Spleen (tissue), 11 donors: Measurements from ENCODE around the gene ITCH. TPM values are rescaled to one million over a fixed set of nuclear protein-coding genes. Genes with fewer than 3 reads are reported as not detected.

Source experiments
- DNase-seq: peaks from one replicate; pipeline ENCODE4 v3.0.0-alpha.2; 2020
- H3K27ac ChIP-seq, 8 donors: fragments of 200-600 bp; sonication (generic) in 7 of 8; 1 replicate in 4 of 8; 2 replicates in 4 of 8; pipeline versions ENCODE4 v1.5.0 to v1.8.0; 2016 to 2021; ENCODE audit warnings: inconsistent platforms in 4 of 8, mild to moderate bottlenecking in 4 of 8, moderate library complexity in 1 of 8
- H3K27me3 ChIP-seq, 7 donors: fragments of 200-600 bp; sonication (generic) in 6 of 7; replicated peaks in 1 of 7; 1 replicate in 4 of 7; 2 replicates in 3 of 7; pipeline versions ENCODE4 v1.5.0 to v1.8.0; 2016 to 2021; ENCODE audit warnings: inconsistent platforms in 3 of 7, mild to moderate bottlenecking in 1 of 7
- H3K36me3 ChIP-seq, 6 donors: fragments of 200-600 bp; sonication (generic) in 5 of 6; 1 replicate in 4 of 6; 2 replicates in 2 of 6; pipeline versions ENCODE4 v1.5.0 to v1.8.0; 2016 to 2021; ENCODE audit warnings: inconsistent platforms in 2 of 6
- H3K4me1 ChIP-seq, 6 donors: fragments of 200-600 bp; sonication (generic) in 5 of 6; 1 replicate in 3 of 6; 2 replicates in 3 of 6; pipeline versions ENCODE4 v1.5.0 to v1.8.0; 2016 to 2021; ENCODE audit warnings: inconsistent platforms in 3 of 6
- H3K4me3 ChIP-seq, 8 donors: fragments of 200-600 bp; sonication (generic) in 7 of 8; 1 replicate in 4 of 8; 2 replicates in 4 of 8; pipeline versions ENCODE4 v1.5.0 to v1.8.0; 2016 to 2021; ENCODE audit warnings: inconsistent platforms in 4 of 8, mild to moderate bottlenecking in 4 of 8, moderate library complexity in 2 of 8
- H3K9me3 ChIP-seq, 8 donors: fragments of 200-600 bp; sonication (generic) in 7 of 8; 1 replicate in 4 of 8; 2 replicates in 4 of 8; pipeline versions ENCODE4 v1.5.0 to v1.8.0; 2016 to 2021; ENCODE audit warnings: inconsistent platforms in 4 of 8
- POLR2A ChIP-seq, 3 donors: fragments of 450-650 bp; IDR thresholded peaks; one replicate each; pipeline ENCODE4 v1.5.1; 2017; ENCODE audit warnings: antibody characterized with exemption in 3 of 3, mild to moderate bottlenecking in 1 of 3
- POLR2AphosphoS5 ChIP-seq, 3 donors: sonication (generic); formaldehyde crosslinking; IDR thresholded peaks; one replicate each; pipeline ENCODE4 v1.5.1; 2017; ENCODE audit warnings: antibody characterized with exemption in 3 of 3
- WGBS, 5 donors: extraction: QIAGEN DNeasy Blood & Tissue Kit in 3 of 5; methylation state at CpG; one replicate each; pipeline versions ENCODE4 v1.1.5 to v1.1.7; 2013 to 2018; 5-methylcytosine and 5-hydroxymethylcytosine counted together
- intact Hi-C: fragments of 100-400 bp; cut with DNase I; formaldehyde crosslinking; loops from one replicate; pipeline ENCODE4 v1.15.0; 2023; ENCODE audit warnings: low total_unique reads
- polyA plus RNA-seq, 3 donors: library from polyadenylated mRNA; stranded (reverse); fragments of 200-250 nt; gene quantifications; one replicate each; pipeline ENCODE4 v1.2.1, GENCODE V29; 2013
- total RNA-seq, 7 donors: library from RNA; depleted of rRNA in 3 of 7; stranded (reverse); fragments of >200 nt in 3 of 7; fragmentation: NEBNext Ultra II Directional in 4 of 7; extraction: Animal tissue kit (Norgen Biotek cat#: 25700) in 4 of 7; gene quantifications; one replicate each; pipeline versions ENCODE4 v1.1.0 to v1.2.1, GENCODE V29; 2016 to 2021
- TF ChIP-seq, protein P1 (sequence below), 11 experiments: fragments of 200-600 bp in 7 of 11; fragments of 450-650 bp in 4 of 11; sonication (generic) in 4 of 11; IDR thresholded peaks in 8 of 11; conservative IDR thresholded peaks in 3 of 11; 1 replicate in 7 of 11; 2 replicates in 4 of 11; pipeline versions ENCODE4 v1.4.0 to v1.8.0; 2016 to 2021; ENCODE audit warnings: antibody characterized with exemption in 11 of 11, inconsistent platforms in 4 of 11, mild to moderate bottlenecking in 1 of 11
- donor health status: healthy with polysubstance abuse.
- donor health status: DM: no; HTN: no; CAD: no; lungs with moderate emphysema.
- donor health status: DM: no; HTN: no; CAD: no.
- donor health status: Bipolar disorder and iron deficiency.
- donor health status: healthy.
- donor health status: DM: no; HTN: no; CAD: no.
- donor health status: DM: yes; HTN: yes; CAD: no.

ITCH gene
- total and polyA plus RNA-seq, 10 donors, result 6.9 to 72.7 (median 61.6) TPM

DNA sequence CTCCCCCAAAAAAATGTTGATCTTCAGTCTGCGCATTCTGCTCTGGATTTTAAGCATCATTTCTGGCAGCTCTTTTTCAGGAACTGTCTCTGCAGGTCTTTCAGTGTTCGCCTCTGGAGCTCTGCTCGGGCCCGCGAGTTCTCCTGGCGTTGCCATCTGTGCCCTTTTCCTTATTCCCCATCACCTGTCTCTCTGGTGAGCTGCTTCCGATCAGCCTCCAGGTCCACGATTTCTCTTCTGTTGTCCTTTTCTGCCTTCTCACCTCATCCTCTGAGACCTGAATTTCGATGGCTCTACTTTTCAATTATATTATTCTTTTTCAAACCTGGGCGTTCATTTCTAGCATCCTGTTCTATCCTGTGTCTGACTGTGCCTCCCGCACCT is 194.9 kb downstream of the ITCH start:
- WGBS, 5 donors, result 24 to 34% (median 31%) methylated on average over 11 of the region's 11 CpGs
- intact Hi-C loops, result no loop called here
- no peak for DNase-seq
- Histone ChIP-seq H3K4me1 (peaks cover 5 to 31% (median 13%) of the 10 kb centered on the region in 6 donors), H3K4me3 (peak overlapping the region; percentile 51 to 69 (median 60)), H3K36me3 (peaks cover 0 to 6% (median 0%) of the 10 kb centered on the region in 6 donors), H3K27me3 (no peaks in the 10 kb centered on the region), H3K27ac (peak overlapping the region; percentile 85 to 94 (median 92)), H3K9me3 (no peaks in the 10 kb centered on the region)
- TF ChIP-seq POLR2AphosphoS5 (IDR thresholded peaks at IDR 0.05) (no peak), POLR2A (IDR thresholded peaks at IDR 0.05) (peak in 1 of 3 donors; percentile 3)
- TF ChIP-seq, protein P1, sequence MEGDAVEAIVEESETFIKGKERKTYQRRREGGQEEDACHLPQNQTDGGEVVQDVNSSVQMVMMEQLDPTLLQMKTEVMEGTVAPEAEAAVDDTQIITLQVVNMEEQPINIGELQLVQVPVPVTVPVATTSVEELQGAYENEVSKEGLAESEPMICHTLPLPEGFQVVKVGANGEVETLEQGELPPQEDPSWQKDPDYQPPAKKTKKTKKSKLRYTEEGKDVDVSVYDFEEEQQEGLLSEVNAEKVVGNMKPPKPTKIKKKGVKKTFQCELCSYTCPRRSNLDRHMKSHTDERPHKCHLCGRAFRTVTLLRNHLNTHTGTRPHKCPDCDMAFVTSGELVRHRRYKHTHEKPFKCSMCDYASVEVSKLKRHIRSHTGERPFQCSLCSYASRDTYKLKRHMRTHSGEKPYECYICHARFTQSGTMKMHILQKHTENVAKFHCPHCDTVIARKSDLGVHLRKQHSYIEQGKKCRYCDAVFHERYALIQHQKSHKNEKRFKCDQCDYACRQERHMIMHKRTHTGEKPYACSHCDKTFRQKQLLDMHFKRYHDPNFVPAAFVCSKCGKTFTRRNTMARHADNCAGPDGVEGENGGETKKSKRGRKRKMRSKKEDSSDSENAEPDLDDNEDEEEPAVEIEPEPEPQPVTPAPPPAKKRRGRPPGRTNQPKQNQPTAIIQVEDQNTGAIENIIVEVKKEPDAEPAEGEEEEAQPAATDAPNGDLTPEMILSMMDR (IDR thresholded peaks at IDR 0.05 in 8 of 11, conservative IDR thresholded peaks at IDR 0.05 in 3 of 11), result no peak

DNA sequence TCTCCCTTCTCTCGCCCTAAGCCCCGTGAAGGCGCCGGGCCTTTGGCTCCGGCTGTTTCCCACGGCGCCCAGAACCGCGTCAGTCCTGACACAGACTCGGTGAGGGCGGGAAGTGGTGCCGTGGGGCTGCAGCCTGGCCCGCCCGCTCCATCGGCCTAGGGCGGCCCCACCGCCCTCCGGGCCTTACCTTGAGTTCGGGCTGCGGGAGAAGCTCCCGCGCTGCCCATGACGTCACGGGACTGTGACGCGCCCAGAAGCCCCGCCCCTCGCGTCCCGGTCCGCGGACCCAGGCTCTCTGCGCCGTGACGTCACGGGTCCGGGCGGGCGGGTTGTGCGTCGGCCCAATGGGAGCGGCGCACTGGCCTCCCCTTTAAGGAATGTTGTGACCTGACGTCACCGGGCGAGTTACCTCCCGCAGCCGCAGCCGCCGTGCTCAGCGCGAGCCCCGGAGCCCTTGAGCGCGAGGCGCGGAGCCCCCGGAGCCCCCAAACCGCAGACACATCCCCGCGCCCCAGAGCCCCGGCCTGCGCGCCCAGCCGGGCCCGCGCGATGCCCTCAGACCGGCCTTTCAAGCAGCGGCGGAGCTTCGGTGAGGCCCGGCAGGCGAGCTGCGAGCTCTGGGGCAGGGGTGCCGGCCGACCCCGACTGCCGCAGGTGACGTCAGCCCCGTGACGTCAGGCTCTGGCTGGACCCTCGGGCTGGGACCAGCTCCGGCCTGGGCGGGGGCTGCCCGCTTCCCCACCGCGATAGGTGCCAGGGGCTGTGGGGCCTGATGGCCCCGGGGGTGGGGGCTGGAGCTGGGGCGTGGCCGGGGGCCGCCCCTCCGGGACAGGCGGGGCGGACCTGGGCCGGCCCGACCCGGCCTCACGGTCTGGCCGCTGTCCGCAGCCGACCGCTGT is 195.5 kb downstream of the ITCH start, which contains the start of gene MAP1LC3A:
Gene MAP1LC3A (plus strand): TSS at position 399 of the 899 bp plus-strand sequence. CDS start 151 bp downstream, at position 550.
- 6 to 15% (median 11%) methylated on average over 26 to 103 of the region's 103 CpGs for WGBS, 5 donors

DNA sequence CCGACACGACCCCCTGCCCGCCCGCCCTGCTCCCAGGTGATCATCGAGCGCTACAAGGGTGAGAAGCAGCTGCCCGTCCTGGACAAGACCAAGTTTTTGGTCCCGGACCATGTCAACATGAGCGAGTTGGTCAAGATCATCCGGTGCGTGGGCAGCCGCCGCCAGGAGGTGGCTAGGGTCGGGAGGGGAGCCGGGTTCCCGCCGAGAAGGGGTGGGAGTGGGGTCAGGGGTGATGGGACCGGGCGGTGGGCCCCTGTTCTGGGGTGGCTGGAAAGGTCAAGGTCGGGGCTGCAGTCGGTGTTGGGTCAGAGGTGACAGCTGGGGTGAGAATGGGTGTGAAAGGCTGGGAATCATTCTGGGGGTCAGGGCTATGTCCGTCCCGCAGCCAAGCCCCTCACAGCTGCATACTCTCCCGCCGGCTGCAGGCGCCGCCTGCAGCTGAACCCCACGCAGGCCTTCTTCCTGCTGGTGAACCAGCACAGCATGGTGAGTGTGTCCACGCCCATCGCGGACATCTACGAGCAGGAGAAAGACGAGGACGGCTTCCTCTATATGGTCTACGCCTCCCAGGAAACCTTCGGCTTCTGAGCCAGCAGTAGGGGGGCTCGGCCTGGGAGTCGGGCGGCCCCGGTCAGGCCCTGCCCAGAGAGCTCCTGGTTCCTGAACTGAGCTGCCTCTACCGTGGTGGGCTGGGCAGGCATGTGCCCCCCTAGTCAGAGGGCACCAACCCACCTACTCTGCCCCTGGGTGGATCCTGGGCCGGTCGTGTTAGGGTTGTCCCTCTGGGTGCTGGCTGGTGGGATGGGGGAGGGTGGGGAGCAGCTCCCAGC is 196.5 kb downstream of the ITCH start:
- Histone ChIP-seq H3K27me3 (no peaks in the 10 kb centered on the region), H3K4me1 (peaks cover 5 to 31% (median 13%) of the 10 kb centered on the region in 6 donors), H3K4me3 (peak overlapping the region in 7 of 8 donors; percentile 51 to 69 (median 59)), H3K36me3 (peaks cover 0 to 6% (median 0%) of the 10 kb centered on the region in 6 donors), H3K9me3 (no peaks in the 10 kb centered on the region), H3K27ac (peak overlapping the region in 7 of 8 donors; percentile 85 to 94 (median 92))
- TF ChIP-seq POLR2A (IDR thresholded peaks at IDR 0.05), result no peak
- TF ChIP-seq POLR2AphosphoS5 (IDR thresholded peaks at IDR 0.05), result peak in 1 of 3 donors; percentile 5
- TF ChIP-seq, protein P1 (IDR thresholded peaks at IDR 0.05 in 8 of 11, conservative IDR thresholded peaks at IDR 0.05 in 3 of 11), result no peak
- peak; percentile 83 for DNase-seq
- intact Hi-C loops, result no loop called here
- WGBS, 5 donors, result 59 to 75% (median 67%) methylated on average over 29 to 43 of the region's 43 CpGs

More for the DNA sequence above, 195.5 kb downstream of the ITCH start, which contains the start of gene MAP1LC3A:
- TF ChIP-seq, protein P1 (IDR thresholded peaks at IDR 0.05 in 8 of 11, conservative IDR thresholded peaks at IDR 0.05 in 3 of 11), result peak in 2 of 11 experiments; percentile 7 to 20
- TF ChIP-seq POLR2AphosphoS5 (IDR thresholded peaks at IDR 0.05), result peak; percentile 77 to 90 (median 88)
- peak in 2 of 3 donors; percentile 2 to 19 for TF ChIP-seq POLR2A (IDR thresholded peaks at IDR 0.05)
- peak; percentile 96 for DNase-seq
- Histone ChIP-seq H3K4me3 (peak within 1 kb of the TSS; percentile 51 to 69 (median 60)), H3K27me3 (no peaks in the 10 kb centered on the region), H3K4me1 (peaks cover 5 to 31% (median 13%) of the 10 kb centered on the region in 6 donors), H3K9me3 (no peaks in the 10 kb centered on the region), H3K27ac (peak within 1 kb of the TSS; percentile 85 to 94 (median 92)), H3K36me3 (peaks cover 0 to 6% (median 0%) of the 10 kb centered on the region in 6 donors)
- intact Hi-C loops, result no loop called here
